Right forelimb (tissue), 1 donor: ENCODE results near the gene EFL1.
A peak's percentile ranks its signal among the peaks of the same experiment; 100 is the strongest.
"Not testable (repeated sequence)": the region's sequence is repeated elsewhere in the genome, so short reads cannot be mapped to it uniquely, and the experiment has no call there.

Source experiments
- DNase-seq: peaks from one replicate; pipeline ENCODE4 v3.0.0-alpha.2; 2018

EFL1 gene

GRCh38 chr15:82262422-82263026 lies at the start of gene EFL1, which contains the start of gene SAXO2:
Gene EFL1, minus strand, starts transcription at chr15:82262734. Its CDS starts 956 bp downstream, at chr15:82261778.
Gene SAXO2, plus strand, starts transcription at chr15:82262818. Its CDS starts 62 bp downstream, at chr15:82262880.
- peak; percentile 94 for DNase-seq

GRCh38 chr15:82311321-82311720 lies 48.8 kb upstream of the EFL1 start:
- DNase-seq: peak; percentile 5

GRCh38 chr15:82309802-82310201 lies 47.3 kb upstream of the EFL1 start:
- no peak for DNase-seq

- peak; percentile 24 for DNase-seq
Observed at GRCh38 chr15:82307714-82308081, 45.2 kb upstream of the EFL1 start.

- DNase-seq: peak; percentile 30
Observed at GRCh38 chr15:82306791-82307713, 44.5 kb upstream of the EFL1 start.

- DNase-seq: no peak
Observed at GRCh38 chr15:82305621-82306048, 43.1 kb upstream of the EFL1 start.

GRCh38 chr15:82304778-82305090 lies 42.2 kb upstream of the EFL1 start:
- no peak for DNase-seq

- no peak for DNase-seq
Observed at GRCh38 chr15:82303956-82304777, 41.6 kb upstream of the EFL1 start.

GRCh38 chr15:82301296-82302016 lies 38.9 kb upstream of the EFL1 start:
- DNase-seq: no peak

GRCh38 chr15:82300883-82301282 lies 38.3 kb upstream of the EFL1 start:
- DNase-seq: no peak

GRCh38 chr15:82300326-82300725 lies 37.8 kb upstream of the EFL1 start:
- DNase-seq: not testable (repeated sequence)

GRCh38 chr15:82299511-82299914 lies 37.0 kb upstream of the EFL1 start:
- not testable (repeated sequence) for DNase-seq

GRCh38 chr15:82298520-82298919 lies 36.0 kb upstream of the EFL1 start:
- no peak for DNase-seq

GRCh38 chr15:82298032-82298431 lies 35.5 kb upstream of the EFL1 start:
- DNase-seq: no peak

GRCh38 chr15:82297546-82297945 lies 35.0 kb upstream of the EFL1 start:
- DNase-seq: no peak

GRCh38 chr15:82294061-82294690 lies 31.6 kb upstream of the EFL1 start:
- no peak for DNase-seq

- DNase-seq: no peak
Observed at GRCh38 chr15:82292271-82292670, 29.7 kb upstream of the EFL1 start.

- DNase-seq: not testable (repeated sequence)
Observed at GRCh38 chr15:82288202-82288601, 25.7 kb upstream of the EFL1 start.

- not testable (repeated sequence) for DNase-seq
Observed at GRCh38 chr15:82286475-82286874, 23.9 kb upstream of the EFL1 start.

- not testable (repeated sequence) for DNase-seq
Observed at GRCh38 chr15:82284381-82284780, 21.8 kb upstream of the EFL1 start.

GRCh38 chr15:82282386-82282785 lies 19.9 kb upstream of the EFL1 start:
- not testable (repeated sequence) for DNase-seq

- DNase-seq: not testable (repeated sequence)
Observed at GRCh38 chr15:82281276-82281675, 18.7 kb upstream of the EFL1 start.
